GM12873 (cell line): Measurements from ENCODE around the gene ANTXR1.

ENCODE experiments used
- CTCF ChIP-seq: IDR thresholded peaks from 2 replicates; pipeline ENCODE4 v1.5.1; 2012; ENCODE audit warnings: low read depth, mild to moderate bottlenecking, moderate library complexity, low read length, control low read depth; ENCODE audit not compliant: insufficient read depth; ENCODE audit errors: missing control alignments

ANTXR1 gene

DNA sequence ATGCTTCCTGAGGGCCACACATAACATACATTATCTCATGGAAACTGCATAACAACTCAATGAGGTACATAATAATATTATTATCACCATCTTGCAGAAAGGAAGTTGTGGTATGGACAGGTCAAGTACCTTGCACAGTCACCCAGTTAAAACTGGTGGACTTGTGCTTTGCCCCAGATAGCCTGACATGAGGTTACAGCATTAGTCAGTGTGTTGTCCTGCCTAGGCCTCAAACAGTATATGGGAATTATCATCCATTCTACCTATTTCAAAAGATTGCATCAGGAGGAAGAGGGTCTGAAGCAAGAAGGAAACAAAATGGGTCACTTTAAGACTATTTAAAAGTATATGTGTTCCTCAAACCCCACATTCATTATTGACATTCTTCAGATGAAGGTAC, 5.4 kb upstream of the ANTXR1 start:
- no peak for TF ChIP-seq CTCF

GRCh38 chr2:69010437-69011194, 2.4 kb upstream of the ANTXR1 start:
- no peak for TF ChIP-seq CTCF

DNA sequence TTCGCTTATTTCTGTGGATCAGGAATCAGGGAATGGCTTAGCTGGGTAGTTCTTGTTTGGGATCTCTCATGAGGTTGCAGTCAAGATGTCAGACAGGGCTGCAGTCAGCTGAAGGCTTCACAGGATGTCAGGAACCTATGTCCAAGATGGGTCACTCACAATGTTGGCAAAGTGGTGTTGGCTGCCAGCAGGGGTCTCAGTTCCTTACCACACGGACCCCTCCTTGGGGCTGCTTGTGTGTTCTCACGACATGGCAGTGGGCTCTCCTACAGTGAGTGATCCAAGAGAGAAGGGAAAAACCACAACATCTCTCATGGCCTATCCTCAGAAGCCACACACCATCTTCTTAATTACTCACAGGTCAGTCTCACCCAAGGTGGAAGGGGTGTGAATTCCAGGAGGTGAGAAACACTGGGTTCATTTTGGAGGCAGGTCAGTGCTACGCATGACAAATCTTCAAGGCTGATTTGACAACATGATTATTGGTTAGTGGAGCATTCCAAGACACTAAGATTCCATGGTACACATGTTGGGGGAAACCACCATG, 1.3 kb upstream of the ANTXR1 start:
- no peak for TF ChIP-seq CTCF

DNA sequence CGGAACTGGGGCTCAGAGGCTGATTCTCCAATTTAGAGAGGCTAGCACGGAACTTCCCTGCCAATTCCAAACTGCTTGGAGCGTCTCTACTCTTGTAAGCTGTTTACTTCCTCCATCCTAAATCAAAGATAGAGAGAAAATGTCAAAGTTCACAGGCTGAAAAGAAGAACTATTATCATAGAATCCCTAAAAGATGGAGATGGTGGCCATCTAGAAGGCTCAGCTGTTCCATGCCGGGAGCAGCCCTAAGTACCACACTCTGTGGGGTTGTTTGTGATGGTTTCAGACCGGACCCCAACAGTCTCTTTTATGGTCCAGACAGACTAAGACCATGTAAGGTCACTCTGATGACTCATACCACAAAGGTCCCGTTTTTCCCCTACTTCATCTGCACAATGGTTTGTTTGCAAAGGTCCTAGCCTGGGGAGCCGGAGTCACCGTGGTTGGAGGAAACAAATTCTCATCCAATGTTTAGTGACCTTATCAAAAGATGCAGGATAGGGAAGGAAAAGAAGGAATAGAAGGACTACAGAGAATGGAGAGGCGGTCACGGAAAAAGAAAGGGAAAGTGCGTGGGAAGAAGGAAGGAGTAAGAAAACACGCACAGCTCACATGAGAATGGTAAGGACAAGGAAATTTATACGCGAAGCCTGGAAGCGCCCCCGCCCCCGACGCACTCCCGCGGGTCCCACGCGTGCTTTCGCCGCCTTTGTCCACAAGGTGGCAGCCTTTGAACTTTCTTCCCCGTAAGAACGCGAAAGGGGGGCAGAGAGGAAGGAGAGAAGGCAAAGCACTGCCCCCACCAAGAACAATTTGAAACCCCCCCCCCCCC, 453 bp upstream of the ANTXR1 start:
- peak; percentile 67 for TF ChIP-seq CTCF

DNA sequence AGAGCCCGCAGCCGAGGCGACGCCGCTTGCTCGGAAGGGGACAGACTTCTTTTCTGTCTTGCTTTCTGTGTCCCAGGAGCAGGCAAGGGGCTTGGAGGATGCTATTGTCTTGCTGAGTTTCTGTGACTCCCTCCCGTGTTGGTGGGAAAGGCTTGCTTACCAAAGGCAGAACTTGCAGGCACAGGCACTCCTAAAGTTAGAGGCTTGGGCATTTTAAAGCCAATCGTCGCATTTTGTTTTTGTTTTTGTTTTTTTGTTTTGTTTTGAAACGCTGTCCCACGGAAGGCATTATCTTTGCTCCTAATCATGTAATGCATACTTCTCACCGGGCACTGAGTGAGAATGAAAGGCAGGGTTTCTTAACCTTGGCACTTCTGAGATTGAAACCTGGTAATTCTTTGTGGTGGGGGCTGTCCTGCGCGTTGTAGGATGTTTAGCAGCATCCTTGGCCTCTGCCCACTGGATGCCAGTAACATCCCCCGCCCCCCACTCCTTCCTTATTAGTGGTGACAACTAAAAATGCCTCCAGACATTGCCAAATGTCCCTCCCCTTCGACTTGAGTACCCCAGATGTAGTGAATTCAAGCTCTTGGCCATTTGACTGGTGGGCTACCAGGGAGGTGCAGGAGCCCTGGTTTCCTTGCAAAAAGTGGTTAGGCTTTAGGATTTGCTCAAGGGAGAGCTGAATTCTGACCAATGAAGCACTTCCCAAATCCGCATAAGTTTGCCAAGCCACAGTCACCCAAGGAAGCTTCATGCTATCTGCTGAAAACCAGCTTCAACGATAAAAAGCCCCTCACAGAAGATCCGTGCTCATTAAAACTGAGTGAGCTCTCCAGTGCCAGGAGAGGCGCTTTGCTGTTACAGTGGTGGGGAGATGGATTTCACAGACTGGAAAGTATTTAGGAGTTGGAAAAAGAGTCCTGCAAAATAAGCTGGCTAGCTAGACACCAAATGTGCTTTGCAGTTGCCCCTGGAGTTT, 1.2 kb downstream of the ANTXR1 start:
- no peak for TF ChIP-seq CTCF

- no peak for TF ChIP-seq CTCF
Observed at GRCh38 chr2:69017080-69017479, 4.1 kb downstream of the ANTXR1 start.
